GM23338 (cell line): Measurements from ENCODE around the gene AK2. TPM values are rescaled to one million over a fixed set of nuclear protein-coding genes. Genes with fewer than 3 reads are reported as not detected.

Source experiments
- ATAC-seq: fragments of 200-7000 bp; cut with Tn5 transposase; 3 replicates; pipeline ENCODE4 v1.9.1; 2020
- DNase-seq: peaks from one replicate; pipeline ENCODE4 v3.0.0-alpha.2; 2015; ENCODE audit warnings: low spot score
- H2AFZ ChIP-seq: fragments of 200-600 bp; sonication (generic); 2 replicates; pipeline ENCODE4 v1.8.0; 2016; ENCODE audit warnings: antibody characterized with exemption, mild to moderate bottlenecking, moderate library complexity
- H3F3A ChIP-seq: fragments of 200-600 bp; sonication (generic); replicated peaks from 2 replicates; pipeline ENCODE4 v1.8.0; 2017; ENCODE audit warnings: antibody characterized with exemption, mixed run types, low read depth
- H3K27ac ChIP-seq: fragments of 200-600 bp; sonication (generic); 2 replicates; pipeline ENCODE4 v1.6.1; 2016; ENCODE audit warnings: low read depth
- H3K27me3 ChIP-seq: fragments of 200-600 bp; sonication (generic); 2 replicates; pipeline ENCODE4 v1.8.0; 2016; ENCODE audit warnings: mild to moderate bottlenecking, mixed run types, moderate library complexity; ENCODE audit not compliant: insufficient read depth
- H3K36me3 ChIP-seq: fragments of 200-600 bp; sonication (generic); 2 replicates; pipeline ENCODE4 v1.8.0; 2016; ENCODE audit warnings: mild to moderate bottlenecking; ENCODE audit not compliant: insufficient read depth
- H3K4me1 ChIP-seq: fragments of 200-600 bp; sonication (generic); 2 replicates; pipeline ENCODE4 v1.8.0; 2016; ENCODE audit warnings: mild to moderate bottlenecking, moderate library complexity; ENCODE audit not compliant: insufficient read depth
- H3K4me2 ChIP-seq: fragments of 200-600 bp; sonication (generic); 2 replicates; pipeline ENCODE4 v1.7.1; 2017; ENCODE audit warnings: mixed run types
- H3K4me3 ChIP-seq: fragments of 200-600 bp; sonication (generic); 2 replicates; pipeline ENCODE4 v1.6.1; 2016; ENCODE audit warnings: mixed run types
- H3K79me2 ChIP-seq: fragments of 200-600 bp; sonication (generic); replicated peaks from 2 replicates; pipeline ENCODE4 v1.8.0; 2017; ENCODE audit warnings: mild to moderate bottlenecking; ENCODE audit not compliant: insufficient read depth
- H3K9me2 ChIP-seq: fragments of 200-600 bp; sonication (generic); 2 replicates; pipeline ENCODE4 v1.8.0; 2017; ENCODE audit not compliant: insufficient read depth
- H4K20me1 ChIP-seq: fragments of 200-600 bp; sonication (generic); replicated peaks from 2 replicates; pipeline ENCODE4 v1.8.0; 2017; ENCODE audit warnings: mild to moderate bottlenecking; ENCODE audit not compliant: insufficient read depth
- H3K27ac Mint-ChIP-seq: 2 replicates; pipeline ENCODE4 v1.8.0; 2020; ENCODE audit warnings: inconsistent platforms, mild to moderate bottlenecking, moderate library complexity, mixed read lengths
- H3K27me3 Mint-ChIP-seq: 3 replicates; pipeline ENCODE4 v1.8.0; 2022; ENCODE audit warnings: low read depth, mild to moderate bottlenecking, moderate library complexity, mixed read lengths, inconsistent platforms; ENCODE audit not compliant: insufficient read depth, poor library complexity
- H3K36me3 Mint-ChIP-seq: 3 replicates; pipeline ENCODE4 v1.8.0; 2021; ENCODE audit warnings: low read depth, mild to moderate bottlenecking, inconsistent platforms, moderate library complexity, mixed read lengths
- H3K4me1 Mint-ChIP-seq: 3 replicates; pipeline ENCODE4 v1.8.0; 2020; ENCODE audit warnings: mild to moderate bottlenecking, inconsistent platforms, mixed read lengths
- H3K4me3 Mint-ChIP-seq: 3 replicates; pipeline ENCODE4 v1.8.0; 2021; ENCODE audit warnings: moderate library complexity, mild to moderate bottlenecking, inconsistent platforms, mixed read lengths
- H3K9me3 Mint-ChIP-seq: 3 replicates; pipeline ENCODE4 v1.8.0; 2020; ENCODE audit warnings: moderate library complexity, mild to moderate bottlenecking, inconsistent platforms, mixed read lengths
- CREB1 ChIP-seq: fragments of 250-450 bp; sonication (Bioruptor Pico); IDR thresholded peaks from 2 replicates; pipeline ENCODE4 v1.5.0; 2020; ENCODE audit warnings: low read depth, mild to moderate bottlenecking, moderate library complexity
- CTCF ChIP-seq, 2 experiments: fragments of 200-600 bp in 1 of 2; sonication (generic) in 1 of 2; conservative IDR thresholded peaks; 2 replicates each; pipeline versions ENCODE4 v1.5.1 to v1.6.1; 2016 to 2017; ENCODE audit warnings: antibody characterized with exemption in 2 of 2, low read depth in 2 of 2, mild to moderate bottlenecking in 2 of 2, moderate library complexity in 1 of 2
- EZH2 ChIP-seq: fragments of 200-600 bp; sonication (generic); IDR thresholded peaks from one replicate; pipeline ENCODE4 v1.8.0; 2017; ENCODE audit warnings: antibody characterized with exemption, mild to moderate bottlenecking, low read depth; ENCODE audit not compliant: unreplicated experiment
- EZH2phosphoT487 ChIP-seq: fragments of 200-600 bp; sonication (generic); IDR thresholded peaks from one replicate; pipeline ENCODE4 v1.8.1; 2018; ENCODE audit warnings: antibody characterized with exemption; ENCODE audit not compliant: unreplicated experiment
- JUNB ChIP-seq: IDR thresholded peaks from one replicate; pipeline ENCODE4 v1.6.1; 2016; ENCODE audit warnings: antibody characterized with exemption; ENCODE audit not compliant: unreplicated experiment
- NANOG ChIP-seq: IDR thresholded peaks from 2 replicates; pipeline ENCODE4 v1.6.1; 2016; ENCODE audit warnings: antibody characterized with exemption, borderline replicate concordance
- POLR2AphosphoS5 ChIP-seq: IDR thresholded peaks from 2 replicates; pipeline ENCODE4 v1.6.1; 2016; ENCODE audit warnings: antibody characterized with exemption, low read depth
- REST ChIP-seq: IDR thresholded peaks from one replicate; pipeline ENCODE4 v1.6.1; 2018; ENCODE audit warnings: antibody characterized with exemption; ENCODE audit not compliant: unreplicated experiment
- STAT1 ChIP-seq: IDR thresholded peaks from one replicate; pipeline ENCODE4 v1.6.1; 2016; ENCODE audit warnings: antibody characterized with exemption; ENCODE audit not compliant: unreplicated experiment
- ZNF114 ChIP-seq: fragments of 250-450 bp; sonication (Bioruptor Pico); IDR thresholded peaks from 2 replicates; pipeline ENCODE4 v1.5.0; 2020; ENCODE audit warnings: mild to moderate bottlenecking, moderate library complexity
- ZNF331 ChIP-seq: fragments of 250-450 bp; sonication (Bioruptor Pico); IDR thresholded peaks from 2 replicates; pipeline ENCODE4 v1.5.0; 2020; ENCODE audit warnings: low read depth, mild to moderate bottlenecking, moderate library complexity
- polyA plus RNA-seq: library from polyadenylated mRNA; unstranded; fragments of >200 nt; fragmentation: Nextera tagmentation; extraction: Ambion mirVana; gene quantifications from 2 replicates; pipeline ENCODE4 v1.2.1, GENCODE V29; 2016
- total RNA-seq: library from RNA; depleted of rRNA; stranded (reverse); fragments of >200 nt; shearing (Covaris generic); gene quantifications from 2 replicates; pipeline ENCODE4 v1.2.3, GENCODE V29; 2014
- TF ChIP-seq, protein P1 (sequence below): fragments of 250-450 bp; sonication (Bioruptor Pico); IDR thresholded peaks from 2 replicates; pipeline ENCODE4 v1.5.0; 2020; ENCODE audit warnings: mild to moderate bottlenecking, moderate library complexity
- TF ChIP-seq, protein P2 (sequence below): IDR thresholded peaks from 2 replicates; pipeline ENCODE4 v1.6.1; 2016; ENCODE audit warnings: antibody characterized with exemption

Gene AK2
- total and polyA plus RNA-seq, 2 experiments from 2014 or later, result 125 to 142 TPM

DNA sequence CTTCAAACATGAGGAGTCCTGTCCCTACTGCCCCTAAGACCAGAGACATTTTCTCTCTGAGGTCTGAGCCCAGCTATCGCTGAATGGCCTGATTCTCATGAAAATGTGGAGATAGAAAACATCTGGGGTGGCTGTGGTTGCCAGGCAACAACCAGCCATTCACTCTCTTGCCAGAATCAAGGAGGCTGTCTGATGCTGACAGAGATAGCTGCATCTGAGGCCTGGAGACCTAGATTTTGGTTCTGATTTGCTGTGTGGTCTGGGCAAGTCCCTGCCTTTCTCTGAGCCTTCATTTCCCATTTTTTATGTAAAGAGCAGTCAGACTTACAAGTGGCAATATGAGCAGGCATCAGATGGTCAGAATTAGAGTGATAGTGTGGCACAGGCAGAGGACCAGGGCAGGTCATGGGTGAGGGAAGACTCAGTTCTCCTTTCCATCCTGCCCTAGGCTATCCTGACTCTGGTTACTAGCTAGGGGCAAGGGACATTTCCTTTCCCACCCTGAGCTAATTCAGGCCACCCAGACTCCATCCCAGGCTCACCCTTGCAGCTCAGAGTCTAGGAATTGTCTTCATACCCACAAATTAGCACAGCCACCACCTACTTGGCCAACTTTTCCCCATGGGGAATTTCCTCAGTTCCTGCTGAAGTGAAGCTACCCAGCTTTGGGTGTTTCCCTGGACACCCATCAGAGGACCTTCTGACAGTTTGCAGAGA, 52.1 kb downstream of the AK2 start:
- Mint-ChIP-seq H3K4me3 (no peak overlapping the region), H3K4me1 (peaks cover 53% of the 10 kb centered on the region), H3K36me3 (no peaks in the 10 kb centered on the region), H3K9me3 (no peaks in the 10 kb centered on the region), H3K27ac (no peak overlapping the region), H3K27me3 (peaks cover 10% of the 10 kb centered on the region)
- H3F3A ChIP-seq, result peaks cover 5% of the 10 kb centered on the region; the same call in 1 of the 2 replicates
- H4K20me1 ChIP-seq, result no peaks in the 10 kb centered on the region
- peak; percentile 77 for ATAC-seq
- H3K79me2 ChIP-seq, result no peaks in the 10 kb centered on the region
- no peak overlapping the region for H3K4me3 ChIP-seq
- peak overlapping the region; percentile 0; the same call in 1 of the 2 replicates for H2AFZ ChIP-seq
- TF ChIP-seq, protein P1, sequence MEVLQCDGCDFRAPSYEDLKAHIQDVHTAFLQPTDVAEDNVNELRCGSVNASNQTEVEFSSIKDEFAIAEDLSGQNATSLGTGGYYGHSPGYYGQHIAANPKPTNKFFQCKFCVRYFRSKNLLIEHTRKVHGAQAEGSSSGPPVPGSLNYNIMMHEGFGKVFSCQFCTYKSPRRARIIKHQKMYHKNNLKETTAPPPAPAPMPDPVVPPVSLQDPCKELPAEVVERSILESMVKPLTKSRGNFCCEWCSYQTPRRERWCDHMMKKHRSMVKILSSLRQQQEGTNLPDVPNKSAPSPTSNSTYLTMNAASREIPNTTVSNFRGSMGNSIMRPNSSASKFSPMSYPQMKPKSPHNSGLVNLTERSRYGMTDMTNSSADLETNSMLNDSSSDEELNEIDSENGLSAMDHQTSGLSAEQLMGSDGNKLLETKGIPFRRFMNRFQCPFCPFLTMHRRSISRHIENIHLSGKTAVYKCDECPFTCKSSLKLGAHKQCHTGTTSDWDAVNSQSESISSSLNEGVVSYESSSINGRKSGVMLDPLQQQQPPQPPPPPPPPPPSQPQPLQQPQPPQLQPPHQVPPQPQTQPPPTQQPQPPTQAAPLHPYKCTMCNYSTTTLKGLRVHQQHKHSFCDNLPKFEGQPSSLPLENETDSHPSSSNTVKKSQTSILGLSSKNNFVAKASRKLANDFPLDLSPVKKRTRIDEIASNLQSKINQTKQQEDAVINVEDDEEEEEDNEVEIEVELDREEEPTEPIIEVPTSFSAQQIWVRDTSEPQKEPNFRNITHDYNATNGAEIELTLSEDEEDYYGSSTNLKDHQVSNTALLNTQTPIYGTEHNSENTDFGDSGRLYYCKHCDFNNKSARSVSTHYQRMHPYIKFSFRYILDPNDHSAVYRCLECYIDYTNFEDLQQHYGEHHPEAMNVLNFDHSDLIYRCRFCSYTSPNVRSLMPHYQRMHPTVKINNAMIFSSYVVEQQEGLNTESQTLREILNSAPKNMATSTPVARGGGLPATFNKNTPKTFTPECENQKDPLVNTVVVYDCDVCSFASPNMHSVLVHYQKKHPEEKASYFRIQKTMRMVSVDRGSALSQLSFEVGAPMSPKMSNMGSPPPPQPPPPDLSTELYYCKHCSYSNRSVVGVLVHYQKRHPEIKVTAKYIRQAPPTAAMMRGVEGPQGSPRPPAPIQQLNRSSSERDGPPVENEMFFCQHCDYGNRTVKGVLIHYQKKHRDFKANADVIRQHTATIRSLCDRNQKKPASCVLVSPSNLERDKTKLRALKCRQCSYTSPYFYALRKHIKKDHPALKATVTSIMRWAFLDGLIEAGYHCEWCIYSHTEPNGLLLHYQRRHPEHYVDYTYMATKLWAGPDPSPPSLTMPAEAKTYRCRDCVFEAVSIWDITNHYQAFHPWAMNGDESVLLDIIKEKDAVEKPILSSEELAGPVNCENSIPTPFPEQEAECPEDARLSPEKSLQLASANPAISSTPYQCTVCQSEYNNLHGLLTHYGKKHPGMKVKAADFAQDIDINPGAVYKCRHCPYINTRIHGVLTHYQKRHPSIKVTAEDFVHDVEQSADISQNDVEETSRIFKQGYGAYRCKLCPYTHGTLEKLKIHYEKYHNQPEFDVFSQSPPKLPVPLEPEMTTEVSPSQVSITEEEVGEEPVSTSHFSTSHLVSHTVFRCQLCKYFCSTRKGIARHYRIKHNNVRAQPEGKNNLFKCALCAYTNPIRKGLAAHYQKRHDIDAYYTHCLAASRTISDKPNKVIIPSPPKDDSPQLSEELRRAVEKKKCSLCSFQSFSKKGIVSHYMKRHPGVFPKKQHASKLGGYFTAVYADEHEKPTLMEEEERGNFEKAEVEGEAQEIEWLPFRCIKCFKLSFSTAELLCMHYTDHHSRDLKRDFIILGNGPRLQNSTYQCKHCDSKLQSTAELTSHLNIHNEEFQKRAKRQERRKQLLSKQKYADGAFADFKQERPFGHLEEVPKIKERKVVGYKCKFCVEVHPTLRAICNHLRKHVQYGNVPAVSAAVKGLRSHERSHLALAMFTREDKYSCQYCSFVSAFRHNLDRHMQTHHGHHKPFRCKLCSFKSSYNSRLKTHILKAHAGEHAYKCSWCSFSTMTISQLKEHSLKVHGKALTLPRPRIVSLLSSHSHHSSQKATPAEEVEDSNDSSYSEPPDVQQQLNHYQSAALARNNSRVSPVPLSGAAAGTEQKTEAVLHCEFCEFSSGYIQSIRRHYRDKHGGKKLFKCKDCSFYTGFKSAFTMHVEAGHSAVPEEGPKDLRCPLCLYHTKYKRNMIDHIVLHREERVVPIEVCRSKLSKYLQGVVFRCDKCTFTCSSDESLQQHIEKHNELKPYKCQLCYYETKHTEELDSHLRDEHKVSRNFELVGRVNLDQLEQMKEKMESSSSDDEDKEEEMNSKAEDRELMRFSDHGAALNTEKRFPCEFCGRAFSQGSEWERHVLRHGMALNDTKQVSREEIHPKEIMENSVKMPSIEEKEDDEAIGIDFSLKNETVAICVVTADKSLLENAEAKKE, result no peak
- no peak for TF ChIP-seq EZH2
- TF ChIP-seq REST, result no peak
- TF ChIP-seq JUNB, result no peak
- TF ChIP-seq, protein P2, sequence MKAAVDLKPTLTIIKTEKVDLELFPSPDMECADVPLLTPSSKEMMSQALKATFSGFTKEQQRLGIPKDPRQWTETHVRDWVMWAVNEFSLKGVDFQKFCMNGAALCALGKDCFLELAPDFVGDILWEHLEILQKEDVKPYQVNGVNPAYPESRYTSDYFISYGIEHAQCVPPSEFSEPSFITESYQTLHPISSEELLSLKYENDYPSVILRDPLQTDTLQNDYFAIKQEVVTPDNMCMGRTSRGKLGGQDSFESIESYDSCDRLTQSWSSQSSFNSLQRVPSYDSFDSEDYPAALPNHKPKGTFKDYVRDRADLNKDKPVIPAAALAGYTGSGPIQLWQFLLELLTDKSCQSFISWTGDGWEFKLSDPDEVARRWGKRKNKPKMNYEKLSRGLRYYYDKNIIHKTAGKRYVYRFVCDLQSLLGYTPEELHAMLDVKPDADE, result no peak
- no peak for TF ChIP-seq EZH2phosphoT487
- no peak for TF ChIP-seq NANOG
- TF ChIP-seq POLR2AphosphoS5, result no peak
- TF ChIP-seq ZNF114 (CRISPR knock-in tag), result no peak
- no peak for TF ChIP-seq CTCF (conservative IDR thresholded peaks at IDR 0.05; ENCODE audit: low read depth in 2 of 2)
- no peak for TF ChIP-seq STAT1
- TF ChIP-seq ZNF331 (CRISPR knock-in tag), result no peak
- TF ChIP-seq CREB1 (CRISPR knock-in tag), result no peak
- H3K4me1 ChIP-seq, result peaks cover 31% of the 10 kb centered on the region
- H3K4me2 ChIP-seq, result peak overlapping the region; percentile 40
- H3K36me3 ChIP-seq, result no peaks in the 10 kb centered on the region
- H3K27ac ChIP-seq, result peak overlapping the region; percentile 40; the same call in 1 of the 2 replicates
- H3K9me2 ChIP-seq, result no peaks in the 10 kb centered on the region
- DNase-seq, result peak; percentile 85
- peaks cover 3% of the 10 kb centered on the region; the same call in 1 of the 2 replicates for H3K27me3 ChIP-seq
